Measurements from ENCODE around the gene PSMA5. TPM values are rescaled to one million over a fixed set of nuclear protein-coding genes. Genes with fewer than 3 reads are reported as not detected.

PSMA5 gene
- total RNA-seq, 1 donor from 2014 or later: 55.4 TPM

GRCh38 chr1:109443476-109443875 is 17.2 kb upstream of the PSMA5 start:
- no peak overlapping the region for H3K4me3 ChIP-seq
- no peaks in the 10 kb centered on the region for H3K4me1 ChIP-seq
- peaks cover 14% of the 10 kb centered on the region for H3K27me3 ChIP-seq (ENCODE audit: low read depth)
- no peak for TF ChIP-seq CTCF (IDR thresholded peaks at IDR 0.05)
- H3K36me3 ChIP-seq: no peaks in the 10 kb centered on the region
- no peak for DNase-seq
- no peaks in the 10 kb centered on the region for H3K9me3 ChIP-seq
- ATAC-seq: no peak
- no peak overlapping the region for H3K27ac ChIP-seq
- intact Hi-C loops (cut with DNase I): no loop called here

- peaks cover 10% of the 10 kb centered on the region for H3K27me3 ChIP-seq (ENCODE audit: low read depth)
- no peak overlapping the region for H3K27ac ChIP-seq
- H3K4me3 ChIP-seq: no peak overlapping the region
- ATAC-seq: no peak
- intact Hi-C loops (cut with DNase I): no loop called here
- H3K36me3 ChIP-seq: no peaks in the 10 kb centered on the region
- no peaks in the 10 kb centered on the region for H3K9me3 ChIP-seq
- no peak for DNase-seq
- H3K4me1 ChIP-seq: no peaks in the 10 kb centered on the region
- TF ChIP-seq CTCF (IDR thresholded peaks at IDR 0.05): no peak
Measured at GRCh38 chr1:109441069-109441468, 14.8 kb upstream of the PSMA5 start.

GRCh38 chr1:109438798-109439297 is 12.6 kb upstream of the PSMA5 start:
- H3K27ac ChIP-seq: no peak overlapping the region
- intact Hi-C loops (cut with DNase I): no loop called here

GRCh38 chr1:109434484-109434883 is 8.2 kb upstream of the PSMA5 start:
- intact Hi-C loops (cut with DNase I): no loop called here
- DNase-seq: no peak
- ATAC-seq: no peak

More at GRCh38 chr1:109438798-109439297, 12.6 kb upstream of the PSMA5 start:
- Histone ChIP-seq H3K4me1 (no peaks in the 10 kb centered on the region), H3K9me3 (no peaks in the 10 kb centered on the region), H3K27me3 (ENCODE audit: low read depth) (peaks cover 6% of the 10 kb centered on the region), H3K4me3 (no peak overlapping the region), H3K36me3 (no peaks in the 10 kb centered on the region)
- DNase-seq: no peak
- no peak for ATAC-seq
- no peak for TF ChIP-seq CTCF (IDR thresholded peaks at IDR 0.05)

GRCh38 chr1:109433322-109433721 is 7.1 kb upstream of the PSMA5 start:
- Histone ChIP-seq H3K4me1 (no peaks in the 10 kb centered on the region), H3K27ac (no peak overlapping the region), H3K4me3 (no peak overlapping the region), H3K36me3 (no peaks in the 10 kb centered on the region), H3K27me3 (ENCODE audit: low read depth) (no peaks in the 10 kb centered on the region), H3K9me3 (no peaks in the 10 kb centered on the region)
- DNase-seq (no peak), ATAC-seq (no peak)
- TF ChIP-seq CTCF (IDR thresholded peaks at IDR 0.05): no peak
- intact Hi-C loops (cut with DNase I): no loop called here

More at GRCh38 chr1:109434484-109434883, 8.2 kb upstream of the PSMA5 start:
- TF ChIP-seq CTCF (IDR thresholded peaks at IDR 0.05): no peak
- Histone ChIP-seq H3K4me3 (no peak overlapping the region), H3K9me3 (no peaks in the 10 kb centered on the region), H3K27me3 (ENCODE audit: low read depth) (no peaks in the 10 kb centered on the region), H3K4me1 (no peaks in the 10 kb centered on the region), H3K36me3 (no peaks in the 10 kb centered on the region), H3K27ac (no peak overlapping the region)

- no peaks in the 10 kb centered on the region for H3K36me3 ChIP-seq
- H3K4me3 ChIP-seq: no peak overlapping the region
- H3K9me3 ChIP-seq: no peaks in the 10 kb centered on the region
- H3K27me3 ChIP-seq (ENCODE audit: low read depth): no peaks in the 10 kb centered on the region
- peaks cover 3% of the 10 kb centered on the region for H3K4me1 ChIP-seq
- ATAC-seq (no peak), DNase-seq (no peak)
- TF ChIP-seq CTCF (IDR thresholded peaks at IDR 0.05): no peak
- H3K27ac ChIP-seq: no peak overlapping the region
- intact Hi-C loops (cut with DNase I): no loop called here
Measured at GRCh38 chr1:109432336-109432735, 6.1 kb upstream of the PSMA5 start.
